Body of pancreas (tissue), 4 donors: ENCODE data around the gene MYCBPAP.

ENCODE experiments used
- POLR2A ChIP-seq, 3 donors: fragments of 450-650 bp; IDR thresholded peaks; one replicate each; pipeline ENCODE4 v1.6.1; 2016; ENCODE audit warnings: antibody characterized with exemption in 3 of 3, mild to moderate bottlenecking in 2 of 3
- TF ChIP-seq, protein P1 (sequence below), 7 experiments: fragments of 450-650 bp in 4 of 7; fragments of 200-600 bp in 3 of 7; sonication (generic) in 3 of 7; IDR thresholded peaks; one replicate each; pipeline ENCODE4 v1.5.1; 2016 to 2019; ENCODE audit warnings: antibody characterized with exemption in 7 of 7

DNA sequence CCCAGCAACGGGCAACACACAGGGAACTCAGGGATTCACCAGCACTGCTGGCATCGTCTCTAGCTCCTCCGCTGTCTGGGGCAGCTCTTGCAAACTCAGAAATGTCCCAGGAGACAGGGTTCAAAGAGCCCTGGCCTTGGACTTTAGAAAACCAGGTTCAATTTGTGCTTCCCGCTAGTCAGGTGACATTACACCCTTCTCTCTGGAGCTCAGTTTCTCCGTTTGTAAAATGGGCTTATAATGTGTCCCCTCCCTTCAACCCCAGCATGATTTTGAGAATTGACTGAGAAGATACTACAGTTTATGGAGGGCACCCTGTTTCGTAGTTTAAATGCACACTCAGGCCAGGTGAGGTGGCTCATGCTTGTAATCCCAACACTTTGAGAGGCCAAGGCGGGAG is 1.9 kb upstream of the MYCBPAP start:
- TF ChIP-seq, protein P1, sequence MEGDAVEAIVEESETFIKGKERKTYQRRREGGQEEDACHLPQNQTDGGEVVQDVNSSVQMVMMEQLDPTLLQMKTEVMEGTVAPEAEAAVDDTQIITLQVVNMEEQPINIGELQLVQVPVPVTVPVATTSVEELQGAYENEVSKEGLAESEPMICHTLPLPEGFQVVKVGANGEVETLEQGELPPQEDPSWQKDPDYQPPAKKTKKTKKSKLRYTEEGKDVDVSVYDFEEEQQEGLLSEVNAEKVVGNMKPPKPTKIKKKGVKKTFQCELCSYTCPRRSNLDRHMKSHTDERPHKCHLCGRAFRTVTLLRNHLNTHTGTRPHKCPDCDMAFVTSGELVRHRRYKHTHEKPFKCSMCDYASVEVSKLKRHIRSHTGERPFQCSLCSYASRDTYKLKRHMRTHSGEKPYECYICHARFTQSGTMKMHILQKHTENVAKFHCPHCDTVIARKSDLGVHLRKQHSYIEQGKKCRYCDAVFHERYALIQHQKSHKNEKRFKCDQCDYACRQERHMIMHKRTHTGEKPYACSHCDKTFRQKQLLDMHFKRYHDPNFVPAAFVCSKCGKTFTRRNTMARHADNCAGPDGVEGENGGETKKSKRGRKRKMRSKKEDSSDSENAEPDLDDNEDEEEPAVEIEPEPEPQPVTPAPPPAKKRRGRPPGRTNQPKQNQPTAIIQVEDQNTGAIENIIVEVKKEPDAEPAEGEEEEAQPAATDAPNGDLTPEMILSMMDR (IDR thresholded peaks at IDR 0.05) = no peak
- TF ChIP-seq POLR2A (IDR thresholded peaks at IDR 0.05) = no peak
